Spleen (tissue), 11 donors: ENCODE data around the gene GBP3. TPM values are rescaled to one million over a fixed set of nuclear protein-coding genes. Genes with fewer than 3 reads are reported as not detected.

Experiments
- DNase-seq: peaks from one replicate; pipeline ENCODE4 v3.0.0-alpha.2; 2020
- H3K27ac ChIP-seq, 8 donors: fragments of 200-600 bp; sonication (generic) in 7 of 8; 1 replicate in 4 of 8; 2 replicates in 4 of 8; pipeline versions ENCODE4 v1.5.0 to v1.8.0; 2016 to 2021; ENCODE audit warnings: inconsistent platforms in 4 of 8, mild to moderate bottlenecking in 4 of 8, moderate library complexity in 1 of 8
- H3K27me3 ChIP-seq, 7 donors: fragments of 200-600 bp; sonication (generic) in 6 of 7; replicated peaks in 1 of 7; 1 replicate in 4 of 7; 2 replicates in 3 of 7; pipeline versions ENCODE4 v1.5.0 to v1.8.0; 2016 to 2021; ENCODE audit warnings: inconsistent platforms in 3 of 7, mild to moderate bottlenecking in 1 of 7
- H3K36me3 ChIP-seq, 6 donors: fragments of 200-600 bp; sonication (generic) in 5 of 6; 1 replicate in 4 of 6; 2 replicates in 2 of 6; pipeline versions ENCODE4 v1.5.0 to v1.8.0; 2016 to 2021; ENCODE audit warnings: inconsistent platforms in 2 of 6
- H3K4me1 ChIP-seq, 6 donors: fragments of 200-600 bp; sonication (generic) in 5 of 6; 1 replicate in 3 of 6; 2 replicates in 3 of 6; pipeline versions ENCODE4 v1.5.0 to v1.8.0; 2016 to 2021; ENCODE audit warnings: inconsistent platforms in 3 of 6
- H3K4me3 ChIP-seq, 8 donors: fragments of 200-600 bp; sonication (generic) in 7 of 8; 1 replicate in 4 of 8; 2 replicates in 4 of 8; pipeline versions ENCODE4 v1.5.0 to v1.8.0; 2016 to 2021; ENCODE audit warnings: inconsistent platforms in 4 of 8, mild to moderate bottlenecking in 4 of 8, moderate library complexity in 2 of 8
- H3K9me3 ChIP-seq, 8 donors: fragments of 200-600 bp; sonication (generic) in 7 of 8; 1 replicate in 4 of 8; 2 replicates in 4 of 8; pipeline versions ENCODE4 v1.5.0 to v1.8.0; 2016 to 2021; ENCODE audit warnings: inconsistent platforms in 4 of 8
- CTCF ChIP-seq, 11 experiments: fragments of 200-600 bp in 7 of 11; fragments of 450-650 bp in 4 of 11; sonication (generic) in 4 of 11; IDR thresholded peaks in 8 of 11; conservative IDR thresholded peaks in 3 of 11; 1 replicate in 7 of 11; 2 replicates in 4 of 11; pipeline versions ENCODE4 v1.4.0 to v1.8.0; 2016 to 2021; ENCODE audit warnings: antibody characterized with exemption in 11 of 11, inconsistent platforms in 4 of 11, mild to moderate bottlenecking in 1 of 11
- POLR2A ChIP-seq, 3 donors: fragments of 450-650 bp; IDR thresholded peaks; one replicate each; pipeline ENCODE4 v1.5.1; 2017; ENCODE audit warnings: antibody characterized with exemption in 3 of 3, mild to moderate bottlenecking in 1 of 3
- POLR2AphosphoS5 ChIP-seq, 3 donors: sonication (generic); formaldehyde crosslinking; IDR thresholded peaks; one replicate each; pipeline ENCODE4 v1.5.1; 2017; ENCODE audit warnings: antibody characterized with exemption in 3 of 3
- WGBS, 5 donors: extraction: QIAGEN DNeasy Blood & Tissue Kit in 3 of 5; methylation state at CpG; one replicate each; pipeline versions ENCODE4 v1.1.5 to v1.1.7; 2013 to 2018; 5-methylcytosine and 5-hydroxymethylcytosine counted together
- intact Hi-C: fragments of 100-400 bp; cut with DNase I; formaldehyde crosslinking; loops from one replicate; pipeline ENCODE4 v1.15.0; 2023; ENCODE audit warnings: low total_unique reads
- polyA plus RNA-seq, 3 donors: library from polyadenylated mRNA; stranded (reverse); fragments of 200-250 nt; gene quantifications; one replicate each; pipeline ENCODE4 v1.2.1, GENCODE V29; 2013
- total RNA-seq, 7 donors: library from RNA; depleted of rRNA in 3 of 7; stranded (reverse); fragments of >200 nt in 3 of 7; fragmentation: NEBNext Ultra II Directional in 4 of 7; extraction: Animal tissue kit (Norgen Biotek cat#: 25700) in 4 of 7; gene quantifications; one replicate each; pipeline versions ENCODE4 v1.1.0 to v1.2.1, GENCODE V29; 2016 to 2021
- donor health status: healthy with polysubstance abuse.
- donor health status: DM: no; HTN: no; CAD: no; lungs with moderate emphysema.
- donor health status: DM: no; HTN: no; CAD: no.
- donor health status: Bipolar disorder and iron deficiency.
- donor health status: healthy.
- donor health status: DM: no; HTN: no; CAD: no.
- donor health status: DM: yes; HTN: yes; CAD: no.

The GBP3 gene
- total and polyA plus RNA-seq, 10 donors, result 7.3 to 54.7 (median 26.6) TPM

GRCh38 chr1:89068291-89068690, 45.6 kb upstream of the GBP3 start:
- intact Hi-C loops, result no loop called here
- H3K36me3 ChIP-seq, result peaks cover 0 to under 1% (median 0%) of the 10 kb centered on the region in 6 donors
- H3K4me3 ChIP-seq, result no peak overlapping the region
- H3K4me1 ChIP-seq, result peaks cover 6 to 56% (median 28%) of the 10 kb centered on the region in 6 donors
- H3K9me3 ChIP-seq, result peaks cover 0 to 1% (median 0%) of the 10 kb centered on the region in 8 donors
- TF ChIP-seq POLR2A (IDR thresholded peaks at IDR 0.05) (no peak), POLR2AphosphoS5 (IDR thresholded peaks at IDR 0.05) (no peak), CTCF (IDR thresholded peaks at IDR 0.05 in 8 of 11, conservative IDR thresholded peaks at IDR 0.05 in 3 of 11) (no peak)
- no peaks in the 10 kb centered on the region for H3K27me3 ChIP-seq
- peak overlapping the region in 2 of 8 donors; percentile 0 to 83 for H3K27ac ChIP-seq
- DNase-seq, result no peak

GRCh38 chr1:89065079-89065868, 42.6 kb upstream of the GBP3 start, which contains the start of gene GBP1:
Gene GBP1, minus strand, starts transcription at chr1:89065208. Its CDS starts 1,974 bp downstream, at chr1:89063234.
- 16 to 25% (median 21%) methylated on average over 4 of the region's 4 CpGs for WGBS, 5 donors
- DNase-seq, result no peak

GRCh38 chr1:89064632-89065031, 42.0 kb upstream of the GBP3 start:
- no peak for DNase-seq
- TF ChIP-seq CTCF (IDR thresholded peaks at IDR 0.05 in 8 of 11, conservative IDR thresholded peaks at IDR 0.05 in 3 of 11), result no peak
- no peak for TF ChIP-seq POLR2AphosphoS5 (IDR thresholded peaks at IDR 0.05)
- no peak for TF ChIP-seq POLR2A (IDR thresholded peaks at IDR 0.05)
- H3K4me1 ChIP-seq, result peaks cover 13 to 80% (median 49%) of the 10 kb centered on the region in 6 donors
- peak overlapping the region; percentile 69 to 89 (median 86) for H3K27ac ChIP-seq
- H3K9me3 ChIP-seq, result no peaks in the 10 kb centered on the region
- intact Hi-C loops, result no loop called here
- 5 to 14% (median 6%) methylated on average over 4 of the region's 4 CpGs for WGBS, 5 donors
- peak overlapping the region; percentile 43 to 70 (median 56) for H3K4me3 ChIP-seq
- H3K27me3 ChIP-seq, result no peaks in the 10 kb centered on the region
- H3K36me3 ChIP-seq, result peaks cover 0 to 37% (median 7%) of the 10 kb centered on the region in 6 donors

More at GRCh38 chr1:89065079-89065868, 42.6 kb upstream of the GBP3 start, which contains the start of gene GBP1:
- peak within 1 kb of the TSS; percentile 69 to 89 (median 86) for H3K27ac ChIP-seq
- no peaks in the 10 kb centered on the region for H3K27me3 ChIP-seq
- H3K9me3 ChIP-seq, result no peaks in the 10 kb centered on the region
- H3K4me3 ChIP-seq, result peak within 1 kb of the TSS; percentile 43 to 70 (median 56)
- intact Hi-C loops, result no loop called here
- H3K4me1 ChIP-seq, result peaks cover 13 to 81% (median 50%) of the 10 kb centered on the region in 6 donors
- peak in 1 of 3 donors; percentile 45 for TF ChIP-seq POLR2A (IDR thresholded peaks at IDR 0.05)
- TF ChIP-seq CTCF (IDR thresholded peaks at IDR 0.05 in 8 of 11, conservative IDR thresholded peaks at IDR 0.05 in 3 of 11), result no peak
- TF ChIP-seq POLR2AphosphoS5 (IDR thresholded peaks at IDR 0.05), result peak in 1 of 3 donors; percentile 23
- peaks cover 0 to 31% (median under 1%) of the 10 kb centered on the region in 6 donors for H3K36me3 ChIP-seq

DNA sequence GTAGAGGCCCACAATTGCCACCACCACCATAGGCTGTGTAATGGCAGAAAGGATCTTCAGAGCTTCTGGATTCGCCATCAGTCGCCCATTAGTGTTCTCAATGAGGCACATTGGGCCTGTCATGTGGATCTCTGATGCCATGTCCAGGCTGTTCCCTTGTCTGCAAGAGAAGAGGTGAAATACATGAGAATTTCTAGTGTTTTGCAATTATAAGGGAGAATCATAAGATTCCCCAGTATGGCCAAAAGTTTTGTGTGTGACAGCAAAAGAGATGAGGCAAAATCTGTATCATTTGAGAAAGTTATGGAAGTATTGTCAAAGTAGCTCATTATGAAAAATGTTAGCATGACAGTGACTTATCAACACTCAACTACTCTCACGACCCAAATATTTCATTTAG, 40.4 kb upstream of the GBP3 start:
- Histone ChIP-seq H3K36me3 (peaks cover 0 to 53% (median 21%) of the 10 kb centered on the region in 6 donors), H3K27ac (peak overlapping the region in 4 of 8 donors; percentile 86 to 89 (median 87)), H3K27me3 (no peaks in the 10 kb centered on the region), H3K4me1 (peaks cover 13 to 64% (median 42%) of the 10 kb centered on the region in 6 donors), H3K4me3 (peak overlapping the region in 6 of 8 donors; percentile 43 to 70 (median 50)), H3K9me3 (no peaks in the 10 kb centered on the region)
- TF ChIP-seq POLR2A (IDR thresholded peaks at IDR 0.05) (no peak), POLR2AphosphoS5 (IDR thresholded peaks at IDR 0.05) (no peak), CTCF (IDR thresholded peaks at IDR 0.05 in 8 of 11, conservative IDR thresholded peaks at IDR 0.05 in 3 of 11) (no peak)
- intact Hi-C loops, result no loop called here
- no peak for DNase-seq
- 88 to 92% (median 90%) methylated on average over 3 of the region's 3 CpGs for WGBS, 5 donors
